DND-41 (cell line): ENCODE data around the gene CYP19A1.

Experiments used
- ATAC-seq: fragments of 200-7000 bp; cut with Tn5 transposase; 3 replicates; pipeline ENCODE4 v1.9.1; 2021; ENCODE audit warnings: low read depth; ENCODE audit not compliant: insufficient read depth
- DNase-seq: peaks from one replicate; pipeline ENCODE4 v3.0.0-alpha.2; 2020
- H2AFZ ChIP-seq: 2 replicates; pipeline ENCODE4 v1.6.0; 2012; ENCODE audit warnings: low read depth, low read length
- H3K27ac ChIP-seq: 2 replicates; pipeline ENCODE4 v1.5.1; 2012; ENCODE audit warnings: low read length, inconsistent platforms
- H3K27me3 ChIP-seq: fragments of 200-600 bp; sonication (generic); 2 replicates; pipeline ENCODE4 v1.6.0; 2012; ENCODE audit warnings: low read length, mild to moderate bottlenecking, inconsistent platforms; ENCODE audit not compliant: insufficient read depth, poor library complexity
- H3K36me3 ChIP-seq: 2 replicates; pipeline ENCODE4 v1.5.1; 2012; ENCODE audit warnings: low read length, inconsistent platforms; ENCODE audit not compliant: insufficient read depth
- H3K4me1 ChIP-seq: 2 replicates; pipeline ENCODE4 v1.5.1; 2012; ENCODE audit warnings: mild to moderate bottlenecking, low read length; ENCODE audit not compliant: insufficient read depth
- H3K4me2 ChIP-seq: 2 replicates; pipeline ENCODE4 v1.6.0; 2012; ENCODE audit warnings: mild to moderate bottlenecking, moderate library complexity, low read length, inconsistent platforms; ENCODE audit not compliant: insufficient read depth
- H3K4me3 ChIP-seq, 2 experiments: fragments of 200-600 bp in 1 of 2; shearing (Covaris generic) in 1 of 2; 2 replicates each; pipeline ENCODE4 v1.5.1; 2012 to 2016; ENCODE audit warnings: inconsistent platforms in 2 of 2, low read length in 2 of 2, mild to moderate bottlenecking in 2 of 2, low read depth in 1 of 2, moderate library complexity in 1 of 2
- H3K79me2 ChIP-seq: 2 replicates; pipeline ENCODE4 v1.6.0; 2012; ENCODE audit warnings: low read length, inconsistent platforms; ENCODE audit not compliant: insufficient read depth
- H3K9ac ChIP-seq: 2 replicates; pipeline ENCODE4 v1.6.0; 2012; ENCODE audit warnings: low read depth, mild to moderate bottlenecking, inconsistent platforms, low read length, moderate library complexity
- H3K9me3 ChIP-seq: 2 replicates; pipeline ENCODE4 v1.5.1; 2012; ENCODE audit warnings: low read length, moderate library complexity, mild to moderate bottlenecking, inconsistent platforms; ENCODE audit not compliant: insufficient read depth, severe bottlenecking
- H4K20me1 ChIP-seq: 2 replicates; pipeline ENCODE4 v1.6.0; 2012; ENCODE audit warnings: low read length; ENCODE audit not compliant: insufficient read depth
- EZH2 ChIP-seq: IDR thresholded peaks from 3 replicates; pipeline ENCODE4 v1.6.1; 2012; ENCODE audit warnings: borderline replicate concordance, low read depth, mild to moderate bottlenecking, moderate library complexity, low read length, inconsistent platforms; ENCODE audit not compliant: severe bottlenecking
- TF ChIP-seq, protein P1 (sequence below): IDR thresholded peaks from 2 replicates; pipeline ENCODE4 v1.5.1; 2012; ENCODE audit warnings: borderline replicate concordance, low read length, moderate library complexity, mild to moderate bottlenecking; ENCODE audit not compliant: poor library complexity, severe bottlenecking; ENCODE audit errors: extremely low read depth

The CYP19A1 gene

DNA sequence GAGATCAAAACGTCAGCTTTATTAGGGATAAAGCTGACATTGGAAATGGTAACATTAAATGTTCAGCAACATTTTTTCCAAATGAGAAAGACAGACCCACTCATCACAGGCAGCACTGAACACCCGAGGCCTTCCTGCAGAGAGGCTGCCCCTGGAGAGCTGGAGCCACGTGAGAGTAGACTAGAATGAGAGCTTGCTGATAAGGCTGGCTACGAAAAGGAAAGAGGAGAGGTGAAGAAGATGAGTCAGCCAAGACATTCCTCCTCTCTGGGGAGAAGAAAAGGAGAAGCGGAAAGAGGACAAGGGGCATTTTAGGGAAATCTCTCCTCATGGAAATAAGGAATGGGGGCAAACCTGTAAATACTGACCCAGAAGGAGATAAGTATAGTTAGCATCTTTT lies 7.3 kb downstream of the CYP19A1 start:
- Histone ChIP-seq H3K9me3 (no peaks in the 10 kb centered on the region), H3K36me3 (no peaks in the 10 kb centered on the region), H4K20me1 (no peaks in the 10 kb centered on the region), H2AFZ (no peak overlapping the region), H3K27ac (no peak overlapping the region), H3K4me3 (no peak overlapping the region), H3K9ac (no peak overlapping the region), H3K27me3 (peaks cover 2% of the 10 kb centered on the region), H3K4me1 (no peaks in the 10 kb centered on the region), H3K4me2 (no peak overlapping the region), H3K79me2 (no peaks in the 10 kb centered on the region)
- TF ChIP-seq EZH2 = no peak
- TF ChIP-seq, protein P1, sequence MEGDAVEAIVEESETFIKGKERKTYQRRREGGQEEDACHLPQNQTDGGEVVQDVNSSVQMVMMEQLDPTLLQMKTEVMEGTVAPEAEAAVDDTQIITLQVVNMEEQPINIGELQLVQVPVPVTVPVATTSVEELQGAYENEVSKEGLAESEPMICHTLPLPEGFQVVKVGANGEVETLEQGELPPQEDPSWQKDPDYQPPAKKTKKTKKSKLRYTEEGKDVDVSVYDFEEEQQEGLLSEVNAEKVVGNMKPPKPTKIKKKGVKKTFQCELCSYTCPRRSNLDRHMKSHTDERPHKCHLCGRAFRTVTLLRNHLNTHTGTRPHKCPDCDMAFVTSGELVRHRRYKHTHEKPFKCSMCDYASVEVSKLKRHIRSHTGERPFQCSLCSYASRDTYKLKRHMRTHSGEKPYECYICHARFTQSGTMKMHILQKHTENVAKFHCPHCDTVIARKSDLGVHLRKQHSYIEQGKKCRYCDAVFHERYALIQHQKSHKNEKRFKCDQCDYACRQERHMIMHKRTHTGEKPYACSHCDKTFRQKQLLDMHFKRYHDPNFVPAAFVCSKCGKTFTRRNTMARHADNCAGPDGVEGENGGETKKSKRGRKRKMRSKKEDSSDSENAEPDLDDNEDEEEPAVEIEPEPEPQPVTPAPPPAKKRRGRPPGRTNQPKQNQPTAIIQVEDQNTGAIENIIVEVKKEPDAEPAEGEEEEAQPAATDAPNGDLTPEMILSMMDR = no peak
- DNase-seq (no peak), ATAC-seq (no peak)

DNA sequence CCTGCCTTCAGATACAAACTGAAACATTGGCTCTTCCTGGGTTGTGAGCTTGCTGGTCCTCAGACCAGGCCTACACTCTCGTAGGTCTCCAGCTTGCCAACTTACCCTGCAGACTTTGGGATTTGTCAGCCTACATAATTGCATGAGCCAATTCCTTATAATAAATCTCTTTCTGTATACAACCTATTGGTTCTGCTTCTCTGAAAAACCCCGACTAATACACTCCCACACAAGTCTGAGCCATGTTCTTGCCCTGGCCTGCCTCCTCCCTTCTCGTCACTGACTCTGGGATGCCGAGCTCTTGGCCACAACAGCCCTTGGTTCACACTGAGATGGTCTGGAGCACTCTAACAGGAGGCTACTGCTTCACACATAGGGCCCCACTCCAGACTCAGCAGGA lies 9.5 kb downstream of the CYP19A1 start:
- Histone ChIP-seq H3K4me3 (no peak overlapping the region), H3K27ac (no peak overlapping the region), H3K27me3 (peaks cover 2% of the 10 kb centered on the region), H3K4me2 (no peak overlapping the region), H3K9ac (no peak overlapping the region), H4K20me1 (no peaks in the 10 kb centered on the region), H2AFZ (no peak overlapping the region), H3K36me3 (no peaks in the 10 kb centered on the region), H3K4me1 (no peaks in the 10 kb centered on the region), H3K79me2 (no peaks in the 10 kb centered on the region), H3K9me3 (no peaks in the 10 kb centered on the region)
- TF ChIP-seq, protein P1 = no peak
- no peak for TF ChIP-seq EZH2
- DNase-seq (no peak), ATAC-seq (no peak)

DNA sequence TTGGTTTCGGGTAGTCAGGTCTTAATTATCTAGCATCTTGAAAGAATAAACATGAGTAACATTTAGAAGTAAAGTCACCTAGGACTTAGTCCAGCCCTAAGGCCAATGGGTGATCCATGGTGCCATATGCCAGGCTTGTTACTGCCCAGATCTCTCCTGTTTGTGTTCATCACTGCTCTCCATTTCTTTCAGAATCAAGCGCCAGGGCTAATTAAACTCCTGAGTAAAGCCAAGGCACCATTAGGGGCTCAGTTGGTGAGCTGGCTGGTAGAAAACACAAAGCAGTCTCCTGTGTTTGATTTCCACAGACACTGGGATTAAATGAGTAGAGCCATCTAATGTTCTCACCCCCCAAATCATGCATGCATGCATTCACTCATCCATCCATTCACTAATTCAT lies 11.3 kb downstream of the CYP19A1 start:
- TF ChIP-seq, protein P1 = no peak
- no peak for TF ChIP-seq EZH2
- H3K27me3 ChIP-seq = peaks cover 2% of the 10 kb centered on the region
- DNase-seq = no peak
- H3K27ac ChIP-seq = no peak overlapping the region
- H3K4me2 ChIP-seq = no peak overlapping the region
- H3K79me2 ChIP-seq = no peaks in the 10 kb centered on the region
- no peaks in the 10 kb centered on the region for H4K20me1 ChIP-seq
- H3K4me1 ChIP-seq = no peaks in the 10 kb centered on the region
- H2AFZ ChIP-seq = no peak overlapping the region
- no peak overlapping the region for H3K4me3 ChIP-seq
- no peak overlapping the region for H3K9ac ChIP-seq
- no peaks in the 10 kb centered on the region for H3K9me3 ChIP-seq
- H3K36me3 ChIP-seq = no peaks in the 10 kb centered on the region
- ATAC-seq = no peak

DNA sequence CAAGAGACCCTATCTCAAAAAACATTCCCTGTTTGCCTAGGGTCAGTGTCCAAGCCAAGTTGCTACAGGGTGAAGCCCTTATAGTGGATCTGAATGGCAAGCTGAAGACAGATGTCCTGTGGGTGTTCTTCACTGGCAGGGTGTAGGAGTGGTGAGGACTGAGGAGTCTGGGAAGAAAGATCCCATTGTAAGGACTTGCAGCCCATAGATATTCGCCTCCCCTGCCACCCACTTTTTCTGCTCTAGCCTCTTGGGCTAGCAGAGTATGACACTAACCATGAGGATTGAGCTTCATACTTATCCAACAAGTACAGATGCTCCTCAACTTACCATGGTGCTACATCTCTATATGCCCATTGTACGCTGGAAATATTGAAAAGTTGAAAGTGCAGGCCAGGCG lies 13.2 kb downstream of the CYP19A1 start:
- H4K20me1 ChIP-seq = no peaks in the 10 kb centered on the region
- no peak overlapping the region for H3K4me3 ChIP-seq
- no peak overlapping the region for H2AFZ ChIP-seq
- H3K4me2 ChIP-seq = no peak overlapping the region
- DNase-seq (no peak), ATAC-seq (no peak)
- H3K36me3 ChIP-seq = no peaks in the 10 kb centered on the region
- H3K27me3 ChIP-seq = no peaks in the 10 kb centered on the region
- H3K9me3 ChIP-seq = no peaks in the 10 kb centered on the region
- no peaks in the 10 kb centered on the region for H3K4me1 ChIP-seq
- H3K79me2 ChIP-seq = no peaks in the 10 kb centered on the region
- no peak overlapping the region for H3K27ac ChIP-seq
- H3K9ac ChIP-seq = no peak overlapping the region
- TF ChIP-seq EZH2 = no peak
- TF ChIP-seq, protein P1 = no peak
